DMS53 treated with DMSO at 0.1 percent for 48 hours (cell line): ENCODE measurements around the gene DPH2.

ENCODE experiments used
- DNase-seq: peaks from one replicate; lab custom pipeline; 2025; ENCODE audit not compliant: unreplicated experiment; lab: John Stamatoyannopoulos, UW

DPH2 gene, protein sequence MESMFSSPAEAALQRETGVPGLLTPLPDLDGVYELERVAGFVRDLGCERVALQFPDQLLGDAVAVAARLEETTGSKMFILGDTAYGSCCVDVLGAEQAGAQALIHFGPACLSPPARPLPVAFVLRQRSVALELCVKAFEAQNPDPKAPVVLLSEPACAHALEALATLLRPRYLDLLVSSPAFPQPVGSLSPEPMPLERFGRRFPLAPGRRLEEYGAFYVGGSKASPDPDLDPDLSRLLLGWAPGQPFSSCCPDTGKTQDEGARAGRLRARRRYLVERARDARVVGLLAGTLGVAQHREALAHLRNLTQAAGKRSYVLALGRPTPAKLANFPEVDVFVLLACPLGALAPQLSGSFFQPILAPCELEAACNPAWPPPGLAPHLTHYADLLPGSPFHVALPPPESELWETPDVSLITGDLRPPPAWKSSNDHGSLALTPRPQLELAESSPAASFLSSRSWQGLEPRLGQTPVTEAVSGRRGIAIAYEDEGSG

DNA sequence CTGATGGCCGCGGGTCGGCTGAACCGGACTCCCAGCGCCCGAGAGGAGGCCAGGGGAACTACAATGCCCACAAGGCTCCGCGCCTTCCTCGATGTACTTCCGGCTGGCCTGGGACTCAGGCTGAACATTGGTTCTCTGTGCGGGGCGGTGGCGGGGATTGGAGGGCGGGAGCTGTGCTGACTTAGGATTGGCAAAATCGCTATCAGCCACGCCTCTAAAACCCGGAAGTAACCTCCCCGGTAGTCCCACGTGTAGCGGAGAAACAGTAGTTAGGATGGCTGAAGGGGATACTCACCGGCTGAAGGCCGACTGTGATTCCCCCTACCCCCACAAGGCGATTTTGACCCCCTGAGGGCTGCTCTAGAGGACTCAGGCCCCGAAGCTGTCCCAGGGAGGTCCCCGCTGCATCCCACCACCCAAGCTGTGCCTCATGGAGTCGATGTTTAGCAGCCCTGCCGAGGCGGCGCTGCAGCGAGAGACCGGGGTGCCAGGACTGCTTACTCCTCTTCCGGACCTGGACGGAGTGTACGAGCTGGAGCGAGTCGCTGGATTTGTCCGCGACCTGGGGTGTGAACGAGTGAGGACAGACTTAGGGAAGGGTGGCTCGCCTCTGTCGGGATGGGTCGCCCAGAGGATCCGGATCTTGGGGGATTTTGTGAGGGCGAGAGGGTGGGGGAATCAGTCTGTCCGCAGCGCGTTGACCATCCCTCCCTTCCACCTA, at the start of gene DPH2:
DPH2 (plus strand) TSS at position 265 of the 721 bp plus-strand sequence; CDS start at position 431, 166 bp downstream.
- DNase-seq = peak; percentile 94

DNA sequence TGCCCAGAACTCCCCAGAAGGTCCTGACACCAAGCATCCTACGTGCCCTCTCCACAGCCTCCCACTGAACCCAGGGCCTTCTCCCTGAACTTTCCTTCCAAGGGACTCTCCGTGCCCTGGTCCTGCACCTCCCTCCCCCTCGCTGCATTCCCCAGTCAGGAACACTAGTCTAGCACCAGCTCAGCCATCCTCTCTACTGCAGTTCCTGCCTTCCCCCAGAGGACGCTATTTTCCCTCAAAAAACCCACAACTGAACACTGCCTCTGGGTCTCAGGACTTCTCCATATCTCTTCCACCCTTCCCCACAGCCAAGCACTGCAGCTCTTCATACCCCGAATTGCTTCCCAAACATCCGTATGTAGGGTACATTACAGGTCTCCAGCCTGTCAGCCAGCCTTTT, 48.8 kb upstream of the DPH2 start:
- DNase-seq = no peak

DNA sequence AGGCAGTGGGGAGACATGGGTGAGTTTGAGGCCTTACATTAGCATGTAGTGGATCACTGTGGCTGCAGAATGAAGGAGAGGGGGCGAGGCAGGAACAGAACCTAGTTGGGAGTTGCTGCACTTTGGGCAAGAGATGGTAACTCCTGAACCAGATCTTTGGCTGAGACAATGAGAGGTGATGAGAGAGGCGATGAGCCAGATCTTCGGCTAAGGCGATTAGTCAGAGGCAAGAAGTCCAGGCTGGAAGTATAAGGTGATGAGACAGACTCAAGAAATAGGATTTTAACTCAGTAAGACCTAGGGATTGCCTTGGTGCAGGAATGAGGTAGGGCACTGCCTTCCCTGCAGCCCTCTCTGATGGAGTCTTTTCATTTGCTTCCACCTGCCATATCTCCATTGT, 45.3 kb upstream of the DPH2 start:
- no peak for DNase-seq

DNA sequence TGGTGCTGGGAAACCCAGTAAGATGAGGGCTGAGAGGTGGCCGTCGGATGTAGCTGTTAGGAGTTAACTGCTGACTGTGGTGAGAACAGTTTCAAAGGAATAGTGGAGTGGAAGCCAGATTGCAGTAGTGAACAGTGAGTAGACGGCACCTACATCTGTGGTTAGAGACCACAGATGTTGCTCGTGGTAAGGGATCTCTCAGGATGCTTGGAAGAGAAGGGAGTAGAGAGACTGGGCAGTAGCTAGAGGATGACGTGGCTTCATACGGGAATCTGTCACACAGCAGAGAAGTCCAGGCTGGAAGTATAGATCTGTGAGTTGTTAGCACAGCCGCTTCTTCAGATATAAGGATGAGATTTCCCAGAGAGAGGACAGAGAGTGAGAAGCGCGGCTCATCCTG, 44.0 kb upstream of the DPH2 start:
- no peak for DNase-seq

DNA sequence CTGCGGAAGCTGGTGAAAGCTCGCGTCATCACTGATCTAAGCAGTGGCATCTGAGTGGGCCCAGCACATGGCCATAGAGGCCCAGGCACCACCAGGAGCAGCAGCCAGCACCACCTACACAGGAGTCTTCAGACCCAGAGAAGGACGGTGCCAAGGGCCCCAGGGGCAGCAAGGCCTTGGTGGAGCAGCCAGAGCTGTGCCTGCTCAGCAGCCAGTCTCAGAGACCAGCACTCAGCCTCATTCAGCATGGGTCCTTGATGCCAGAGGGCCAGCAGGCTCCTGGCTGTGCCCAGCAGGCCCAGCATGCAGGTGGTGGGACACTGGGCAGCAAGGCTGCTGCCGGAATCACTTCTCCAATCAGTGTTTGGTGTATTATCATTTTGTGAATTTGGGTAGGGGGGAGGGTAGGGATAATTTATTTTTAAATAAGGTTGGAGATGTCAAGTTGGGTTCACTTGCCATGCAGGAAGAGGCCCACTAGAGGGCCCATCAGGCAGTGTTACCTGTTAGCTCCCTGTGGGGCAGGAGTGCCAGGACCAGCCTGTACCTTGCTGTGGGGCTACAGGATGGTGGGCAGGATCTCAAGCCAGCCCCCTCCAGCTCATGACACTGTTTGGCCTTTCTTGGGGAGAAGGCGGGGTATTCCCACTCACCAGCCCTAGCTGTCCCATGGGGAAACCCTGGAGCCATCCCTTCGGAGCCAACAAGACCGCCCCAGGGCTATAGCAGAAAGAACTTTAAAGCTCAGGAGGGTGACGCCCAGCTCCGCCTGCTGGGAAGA, 39.5 kb upstream of the DPH2 start:
- peak; percentile 25 for DNase-seq

DNA sequence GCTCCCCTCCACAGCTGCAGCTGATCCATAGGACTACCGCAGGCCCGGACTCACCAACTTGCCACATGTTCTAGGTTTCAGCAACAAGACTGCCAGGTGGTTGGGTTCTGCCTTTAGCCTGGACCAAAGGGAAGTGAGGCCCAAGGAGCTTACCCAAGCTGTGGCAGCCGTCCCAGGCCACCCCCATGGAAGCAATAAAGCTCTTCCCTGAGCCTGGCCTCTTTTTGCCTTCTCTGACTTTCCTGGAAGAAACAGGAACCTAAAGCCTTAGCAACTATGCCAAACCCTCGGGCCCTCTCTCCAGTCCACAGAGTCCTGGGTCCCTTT, 38.9 kb upstream of the DPH2 start:
- no peak for DNase-seq

DNA sequence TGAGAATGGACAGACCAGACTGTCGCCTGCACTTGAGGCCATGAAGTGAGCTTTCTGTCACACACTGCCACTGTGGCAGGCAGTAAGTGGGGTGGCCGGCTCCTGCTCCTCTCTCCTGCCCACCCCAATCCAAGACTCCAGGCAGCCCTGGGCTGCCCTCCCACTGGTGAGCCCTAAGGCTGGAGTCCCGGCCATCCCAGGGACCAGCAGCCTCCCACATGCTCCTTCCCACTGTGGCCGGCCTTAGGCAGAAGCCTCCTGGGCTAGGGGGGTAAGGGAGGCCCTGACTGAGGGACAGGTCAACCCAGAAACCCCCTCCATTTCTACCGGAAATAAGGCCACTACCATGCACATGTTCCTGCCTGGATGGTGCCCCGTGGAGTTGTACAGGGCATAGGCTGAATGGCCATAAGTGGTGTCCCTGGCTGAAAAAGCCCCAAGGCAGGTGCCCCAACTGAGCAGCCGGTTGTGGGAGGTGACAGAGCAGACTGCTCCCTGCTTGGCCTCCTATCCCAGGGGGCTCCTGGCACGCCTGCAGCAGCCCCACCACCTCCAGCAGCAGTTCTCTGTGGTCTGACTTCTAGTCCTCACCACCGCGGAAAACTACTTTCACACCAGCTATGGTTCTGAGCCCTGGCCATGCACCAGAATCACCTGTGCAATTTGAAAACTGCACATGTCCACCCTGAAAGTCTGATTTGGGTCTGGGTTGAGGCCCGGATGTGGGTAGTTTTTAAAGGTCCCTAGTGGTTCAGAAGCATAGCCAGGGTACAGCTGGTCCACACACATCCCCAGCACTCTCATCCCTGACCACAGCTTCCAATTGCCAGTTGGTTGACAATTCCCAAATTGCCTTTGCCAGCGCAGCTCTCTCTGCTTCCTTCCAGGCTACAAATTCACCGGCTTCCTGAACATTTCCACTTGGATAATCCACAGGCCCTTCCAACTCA, 37.8 kb upstream of the DPH2 start:
- DNase-seq = no peak

DNA sequence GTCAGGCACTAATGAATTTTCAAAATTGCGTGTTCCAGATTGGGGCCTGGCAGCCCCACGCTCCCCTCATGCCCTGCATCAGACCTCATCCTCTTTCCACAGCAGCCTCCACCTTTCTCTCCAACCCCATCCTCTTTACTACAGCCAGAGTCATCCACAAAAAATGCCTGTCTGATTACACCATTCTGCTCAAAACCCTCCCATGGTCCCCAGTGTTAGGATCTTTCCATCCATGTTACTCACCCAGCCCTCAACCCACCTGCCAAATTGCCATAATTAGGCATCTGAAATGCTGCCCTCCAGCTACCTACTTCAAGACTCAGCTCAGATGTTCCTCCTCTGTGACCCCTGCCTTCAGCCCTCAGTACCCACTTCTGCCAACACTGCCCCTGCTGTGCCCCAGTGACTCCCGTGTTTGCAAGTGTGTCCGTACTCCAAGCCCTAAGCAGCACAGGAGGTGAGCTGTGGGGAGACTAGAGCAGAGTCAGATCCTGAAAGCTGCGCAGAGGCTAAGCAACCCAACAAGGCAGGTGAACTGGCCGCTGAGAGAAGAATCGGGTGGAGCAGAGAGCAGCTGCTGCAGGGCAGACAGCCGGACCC, 36.9 kb upstream of the DPH2 start:
- no peak for DNase-seq

DNA sequence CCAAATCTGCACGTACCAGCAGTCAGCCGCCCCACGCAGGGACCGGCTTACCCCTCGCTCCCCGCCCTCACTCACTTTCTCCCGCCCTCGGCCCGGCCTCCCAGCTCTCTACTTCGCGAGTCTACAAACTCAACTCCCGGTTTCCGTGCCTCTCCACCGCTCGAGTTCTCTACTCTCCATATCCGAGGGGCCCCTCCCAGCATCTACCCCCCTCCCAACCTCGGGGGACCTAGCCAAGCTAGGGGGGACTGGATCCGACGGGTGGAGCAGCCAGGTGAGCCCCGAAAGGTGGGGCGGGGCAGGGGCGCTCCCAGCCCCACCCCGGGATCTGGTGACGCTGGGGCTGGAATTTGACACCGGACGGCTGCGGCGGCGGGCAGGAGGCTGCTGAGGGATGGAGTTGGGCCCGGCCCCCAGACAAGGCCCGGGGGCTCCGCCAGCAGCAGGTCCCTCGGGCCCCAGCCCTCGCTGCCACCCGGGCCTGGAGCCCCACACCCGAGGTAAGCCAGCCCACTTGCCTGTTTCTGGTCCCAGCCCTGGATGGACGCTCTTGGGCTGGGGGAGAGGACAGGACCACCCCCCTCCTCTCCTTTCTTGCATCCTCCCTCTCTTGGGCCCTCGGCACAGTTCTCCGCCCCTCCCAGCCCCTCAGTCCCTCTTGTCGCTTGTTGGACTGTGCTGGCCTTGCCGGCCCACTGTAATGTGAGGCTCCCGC, 36.3 kb upstream of the DPH2 start, which contains the start of gene ARTN:
ARTN (plus strand) TSS at position 416 of the 715 bp plus-strand sequence. CDS start 1,856 bp downstream, outside the sequence.
- no peak for DNase-seq

DNA sequence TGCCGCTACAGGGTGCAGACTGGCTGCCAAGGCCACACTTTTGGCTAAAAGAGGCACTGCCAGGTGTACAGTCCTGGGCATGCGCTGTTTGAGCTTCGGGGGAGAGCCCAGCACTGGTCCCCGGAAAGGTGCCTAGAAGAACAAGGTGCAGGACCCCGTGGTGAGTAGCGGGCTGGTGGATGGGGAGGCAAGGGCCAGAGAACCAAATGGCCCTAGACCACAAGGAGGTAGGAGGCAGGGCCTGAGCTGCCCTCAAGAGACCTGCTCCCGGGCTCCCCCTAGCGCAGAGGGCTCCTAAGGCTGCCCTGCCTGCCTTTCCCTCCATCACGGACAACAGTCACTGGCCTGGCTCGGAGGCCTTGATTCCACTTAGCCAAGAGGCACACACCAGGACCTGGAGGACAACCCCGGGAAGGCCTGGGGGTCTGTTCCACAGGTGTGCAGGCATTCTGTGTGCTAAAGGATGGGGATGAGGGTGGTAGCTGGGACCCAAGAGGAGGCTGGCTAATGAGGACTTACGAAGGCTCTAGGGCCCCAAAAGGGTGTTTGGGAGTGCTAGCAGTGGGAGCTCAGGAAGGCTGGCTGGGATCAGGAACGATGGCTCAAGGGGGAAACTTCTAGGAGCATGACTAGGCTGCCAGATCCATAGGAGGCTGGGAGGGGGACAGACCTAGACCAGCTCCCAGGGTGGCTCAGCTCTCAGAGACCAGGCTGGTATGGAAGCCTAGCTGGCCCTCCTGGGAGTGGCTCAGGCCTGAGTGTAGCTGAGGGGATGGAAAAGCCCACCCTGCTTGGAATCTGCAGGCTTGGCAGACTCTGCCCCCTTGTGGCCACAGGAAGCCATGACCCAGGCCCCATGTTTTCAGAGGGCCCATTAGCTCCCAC, 35.5 kb upstream of the DPH2 start:
- DNase-seq = peak; percentile 79

DNA sequence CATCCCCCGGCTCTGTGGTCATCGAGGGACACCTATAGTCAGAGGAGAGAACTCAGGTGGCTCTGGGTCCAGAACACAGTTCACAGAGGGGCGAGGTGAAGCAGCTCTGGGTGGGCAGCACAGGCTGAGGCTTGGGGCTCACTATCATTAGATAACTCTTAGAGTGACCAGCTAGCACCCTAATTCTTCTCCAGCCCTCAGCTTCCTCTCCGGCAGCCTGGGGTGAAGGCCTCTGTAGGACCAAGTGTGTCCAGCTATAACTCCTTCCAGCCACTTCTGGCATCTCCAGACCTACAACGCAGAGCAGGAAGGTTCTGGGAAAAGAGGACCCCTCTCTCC, 34.9 kb upstream of the DPH2 start:
- no peak for DNase-seq

DNA sequence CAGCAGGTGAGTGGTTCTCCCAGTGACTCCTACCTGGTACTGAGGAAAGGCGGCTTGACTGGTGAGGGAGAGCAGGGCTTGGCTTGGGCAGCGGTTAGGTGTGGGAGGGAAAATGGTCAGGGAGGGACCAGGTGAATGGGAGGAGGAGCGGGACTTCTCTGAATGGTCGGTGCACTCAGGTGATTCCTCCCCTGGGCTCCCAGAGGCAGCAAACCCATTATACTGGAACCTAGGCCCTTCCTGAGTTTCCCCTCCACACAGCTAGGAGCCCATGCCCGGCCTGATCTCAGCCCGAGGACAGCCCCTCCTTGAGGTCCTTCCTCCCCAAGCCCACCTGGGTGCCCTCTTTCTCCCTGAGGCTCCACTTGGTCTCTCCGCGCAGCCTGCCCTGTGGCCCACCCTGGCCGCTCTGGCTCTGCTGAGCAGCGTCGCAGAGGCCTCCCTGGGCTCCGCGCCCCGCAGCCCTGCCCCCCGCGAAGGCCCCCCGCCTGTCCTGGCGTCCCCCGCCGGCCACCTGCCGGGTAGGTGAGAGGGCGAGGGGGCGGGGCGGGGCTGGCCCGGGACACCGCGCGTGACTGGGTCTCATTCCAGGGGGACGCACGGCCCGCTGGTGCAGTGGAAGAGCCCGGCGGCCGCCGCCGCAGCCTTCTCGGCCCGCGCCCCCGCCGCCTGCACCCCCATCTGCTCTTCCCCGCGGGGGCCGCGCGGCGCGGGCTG, 33.9 kb upstream of the DPH2 start:
- DNase-seq = peak; percentile 89

DNA sequence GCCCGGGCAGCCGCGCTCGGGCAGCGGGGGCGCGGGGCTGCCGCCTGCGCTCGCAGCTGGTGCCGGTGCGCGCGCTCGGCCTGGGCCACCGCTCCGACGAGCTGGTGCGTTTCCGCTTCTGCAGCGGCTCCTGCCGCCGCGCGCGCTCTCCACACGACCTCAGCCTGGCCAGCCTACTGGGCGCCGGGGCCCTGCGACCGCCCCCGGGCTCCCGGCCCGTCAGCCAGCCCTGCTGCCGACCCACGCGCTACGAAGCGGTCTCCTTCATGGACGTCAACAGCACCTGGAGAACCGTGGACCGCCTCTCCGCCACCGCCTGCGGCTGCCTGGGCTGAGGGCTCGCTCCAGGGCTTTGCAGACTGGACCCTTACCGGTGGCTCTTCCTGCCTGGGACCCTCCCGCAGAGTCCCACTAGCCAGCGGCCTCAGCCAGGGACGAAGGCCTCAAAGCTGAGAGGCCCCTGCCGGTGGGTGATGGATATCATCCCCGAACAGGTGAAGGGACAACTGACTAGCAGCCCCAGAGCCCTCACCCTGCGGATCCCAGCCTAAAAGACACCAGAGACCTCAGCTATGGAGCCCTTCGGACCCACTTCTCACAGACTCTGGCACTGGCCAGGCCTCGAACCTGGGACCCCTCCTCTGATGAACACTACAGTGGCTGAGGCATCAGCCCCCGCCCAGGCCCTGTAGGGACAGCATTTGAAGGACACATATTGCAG, 33.2 kb upstream of the DPH2 start:
- peak; percentile 45 for DNase-seq

DNA sequence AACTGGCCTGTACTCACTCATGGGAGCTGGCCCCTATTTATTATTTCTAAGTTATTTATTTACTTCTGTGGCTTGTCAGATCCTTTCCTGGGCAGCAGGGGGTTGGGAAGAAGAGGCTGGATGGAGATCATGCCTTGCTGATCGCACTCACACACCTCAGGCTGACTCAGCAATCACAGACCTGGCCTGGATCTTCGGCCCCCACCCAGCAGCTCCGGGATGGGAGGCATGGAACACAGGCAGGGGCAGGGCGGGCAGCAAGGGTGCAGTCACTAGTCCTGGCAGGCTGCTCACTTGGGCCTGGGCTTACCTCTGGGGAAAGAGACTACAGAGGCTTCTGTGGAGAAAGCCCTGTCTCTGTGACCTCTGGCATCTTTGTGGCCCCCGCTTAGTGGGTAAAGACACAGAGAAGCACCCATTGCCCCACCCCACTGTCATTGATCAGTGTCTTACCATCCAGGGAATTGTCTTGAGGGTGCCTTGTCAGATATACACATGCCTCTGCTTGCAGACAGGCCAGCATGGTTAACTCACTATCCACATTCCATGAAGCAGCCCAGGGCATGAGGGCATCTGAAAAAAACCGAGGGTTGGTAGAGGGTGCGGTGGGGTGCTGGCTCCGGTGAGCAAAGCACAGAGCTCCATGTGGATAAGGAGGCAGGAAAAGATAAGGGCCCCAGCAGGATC, 32.5 kb upstream of the DPH2 start:
- DNase-seq = no peak

DNA sequence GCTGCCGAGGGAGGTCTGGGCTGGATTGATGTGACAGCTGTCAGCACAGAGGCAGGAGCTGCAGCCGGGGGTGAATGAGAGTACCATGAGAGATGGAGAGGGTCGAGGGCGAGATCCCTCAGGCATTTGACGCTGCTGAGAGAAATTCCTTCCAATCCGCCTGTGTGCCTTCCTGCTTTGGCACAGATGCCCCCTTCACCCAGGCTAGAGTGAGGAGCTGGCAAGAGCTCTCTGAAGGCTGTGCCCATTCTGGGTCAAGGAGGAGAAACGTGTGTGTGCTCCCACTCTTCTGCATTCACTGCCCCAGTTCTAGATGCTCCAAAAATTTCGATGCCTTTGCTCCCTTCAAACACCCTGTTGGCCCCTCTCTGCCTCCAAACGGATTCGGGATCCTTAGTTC, 31.4 kb upstream of the DPH2 start:
- no peak for DNase-seq

DNA sequence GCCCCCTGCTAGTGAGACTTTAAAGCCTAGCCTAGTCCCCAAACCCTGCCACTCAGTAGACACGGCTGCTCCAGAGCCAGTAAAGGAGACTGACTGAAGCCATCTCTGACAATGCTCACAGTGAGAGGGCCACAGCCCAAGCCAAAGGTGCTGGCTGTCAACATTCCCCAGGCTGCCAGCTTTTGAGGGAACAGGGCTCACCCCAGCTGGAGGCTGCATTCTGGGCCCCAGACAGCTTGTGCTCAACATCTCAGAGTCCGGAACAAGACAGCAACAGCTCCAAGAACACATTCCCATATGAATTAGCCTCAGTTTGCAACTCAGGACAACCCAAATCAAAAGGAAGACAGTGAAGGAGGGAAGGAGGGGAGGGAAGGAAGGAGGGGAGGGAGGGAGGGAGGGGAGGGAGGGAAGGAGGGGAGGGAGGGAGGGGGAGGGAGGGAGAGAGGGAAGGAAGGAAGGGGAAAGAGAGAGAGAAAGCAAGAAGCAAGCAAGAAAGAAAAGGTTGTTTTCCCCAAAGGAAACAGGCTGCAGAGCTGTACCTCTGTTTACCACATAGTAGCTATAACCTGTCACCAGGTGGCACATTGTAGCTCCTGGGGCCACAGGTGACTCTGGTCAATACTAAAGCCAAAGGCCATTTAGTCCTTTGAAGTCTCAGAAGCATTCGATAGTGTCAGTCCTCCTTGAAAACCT, 30.8 kb upstream of the DPH2 start:
- DNase-seq = no peak
